K562 (cell line): ENCODE data around the gene PGPEP1. TPM values are rescaled to one million over a fixed set of nuclear protein-coding genes. Genes with fewer than 3 reads are reported as not detected.

Experiments used
- ATAC-seq: fragments of 200-7000 bp; cut with Tn5 transposase; 3 replicates; pipeline ENCODE4 v1.9.1; 2020; ENCODE audit warnings: moderate library complexity
- BruUV-seq: library from RNA; stranded (reverse); fragments of 400-500 nt; replicated peaks from 2 replicates; lab custom pipeline; 2021; lab: Mats Ljungman, UMichigan
- CTCF ChIA-PET: fragments of 300-600 bp; formaldehyde crosslinking; extraction: SDS; loops from one replicate; lab custom pipeline; 2021; ENCODE audit warnings: low intra/inter-chr PET ratio; lab: Yijun Ruan, JAX
- POLR2A ChIA-PET: fragments of 300-600, 350-650 bp; sonication (Branson Sonifier 250); formaldehyde crosslinking; extraction: SDS; loops from one replicate; lab custom pipeline; 2021; ENCODE audit warnings: antibody characterized with exemption, inconsistent platforms; lab: Yijun Ruan, JAX
- DNase-seq, 4 experiments: peaks; one replicate each; pipeline versions ENCODE4 v3.0.0 to v3.0.0-alpha.2; 2011 to 2018; ENCODE audit warnings: low spot score in 3 of 4, mixed read lengths in 3 of 4; ENCODE audit errors: extremely low read depth in 1 of 4
- FAIRE-seq: peaks from 2 replicates; lab custom pipeline; 2011; peaks lifted over from hg19 to GRCh38; lab: Jason Lieb, UNC
- H2AFZ ChIP-seq: 2 replicates; pipeline ENCODE4 v1.6.0; 2011; ENCODE audit warnings: low read depth, low read length, control low read depth, inconsistent platforms
- H3K27ac ChIP-seq: fragments of 200-600 bp; 3 replicates; pipeline ENCODE4 v1.8.0; 2011; ENCODE audit warnings: low read depth, mild to moderate bottlenecking, control low read depth, inconsistent platforms, low read length, moderate library complexity, mixed read lengths; ENCODE audit errors: extremely low read depth
- H3K27me3 ChIP-seq, 2 experiments: fragments of 300-600 bp in 1 of 2; 2 replicates in 1 of 2; 3 replicates in 1 of 2; pipeline versions ENCODE4 v1.6.0 to v1.8.0; 2011; ENCODE audit warnings: inconsistent platforms in 2 of 2, low read length in 2 of 2, mild to moderate bottlenecking in 1 of 2, mixed read lengths in 1 of 2, moderate library complexity in 1 of 2; ENCODE audit not compliant: control insufficient read depth in 2 of 2, insufficient read depth in 2 of 2
- H3K36me3 ChIP-seq: fragments of 300-600 bp; 3 replicates; pipeline ENCODE4 v1.8.0; 2011; ENCODE audit warnings: mild to moderate bottlenecking, low read length, inconsistent platforms; ENCODE audit not compliant: control insufficient read depth, insufficient read depth
- H3K4me1 ChIP-seq, 2 experiments: fragments of 200-600 bp in 1 of 2; replicated peaks in 1 of 2; 2 replicates in 1 of 2; 3 replicates in 1 of 2; pipeline versions ENCODE4 v1.5.1 to v1.8.0; 2011; ENCODE audit warnings: inconsistent platforms in 2 of 2, low read length in 2 of 2, mild to moderate bottlenecking in 1 of 2, mixed read lengths in 1 of 2, moderate library complexity in 1 of 2; ENCODE audit not compliant: control insufficient read depth in 2 of 2, insufficient read depth in 2 of 2
- H3K4me2 ChIP-seq: 2 replicates; pipeline ENCODE4 v1.6.1; 2011; ENCODE audit warnings: low read length, control low read depth, inconsistent platforms, mixed read lengths; ENCODE audit not compliant: insufficient read depth
- H3K4me3 ChIP-seq: fragments of 200-600 bp; sonication (generic), shearing (Covaris generic); 2 replicates; pipeline ENCODE4 v1.5.1; 2016; ENCODE audit warnings: control low read depth, inconsistent platforms
- H3K79me2 ChIP-seq: fragments of 200-600 bp; 3 replicates; pipeline ENCODE4 v1.8.0; 2011; ENCODE audit warnings: low read length, inconsistent platforms; ENCODE audit not compliant: control insufficient read depth, insufficient read depth
- H3K9ac ChIP-seq, 2 experiments: 2 replicates each; pipeline versions ENCODE4 v1.6.0 to v1.6.1; 2011; ENCODE audit warnings: low read depth in 2 of 2, low read length in 2 of 2, control low read depth in 1 of 2, inconsistent platforms in 1 of 2, mild to moderate bottlenecking in 1 of 2, mixed read lengths in 1 of 2; ENCODE audit not compliant: insufficient read depth in 1 of 2
- H3K9me1 ChIP-seq: one replicate; pipeline ENCODE4 v1.6.0; 2011; ENCODE audit warnings: inconsistent platforms, mild to moderate bottlenecking, low read length, moderate library complexity; ENCODE audit not compliant: control insufficient read depth, insufficient read depth
- H3K9me3 ChIP-seq: replicated peaks from 2 replicates; pipeline ENCODE4 v1.5.1; 2011; ENCODE audit warnings: low read depth, low read length, inconsistent platforms; ENCODE audit not compliant: control insufficient read depth, insufficient read depth
- H4K20me1 ChIP-seq: replicated peaks from 2 replicates; pipeline ENCODE4 v1.6.1; 2011; ENCODE audit warnings: low read length, inconsistent platforms, mixed read lengths; ENCODE audit not compliant: control insufficient read depth, insufficient read depth
- CBFA2T3 ChIP-seq: fragments of 450-650 bp; IDR thresholded peaks from 2 replicates; pipeline ENCODE4 v1.6.1; 2017
- COPS2 ChIP-seq: fragments of 450-650 bp; conservative IDR thresholded peaks from 2 replicates; pipeline ENCODE4 v1.6.1; 2016; ENCODE audit warnings: mild to moderate bottlenecking, moderate library complexity
- DPF2 ChIP-seq: fragments of 450-650 bp; IDR thresholded peaks from 2 replicates; pipeline ENCODE4 v1.6.1; 2016
- ESRRA ChIP-seq: fragments of 450-650 bp; IDR thresholded peaks from 2 replicates; pipeline ENCODE4 v1.6.1; 2014; ENCODE audit warnings: low read depth, mild to moderate bottlenecking, moderate library complexity, borderline replicate concordance
- L3MBTL2 ChIP-seq: fragments of 450-650 bp; IDR thresholded peaks from 2 replicates; pipeline ENCODE4 v1.6.1; 2016; ENCODE audit warnings: mild to moderate bottlenecking, moderate library complexity
- MED1 ChIP-seq: sonication (generic); formaldehyde crosslinking; IDR thresholded peaks from 2 replicates; pipeline ENCODE4 v1.8.1; 2023; ENCODE audit warnings: missing genetic modification reagents, borderline replicate concordance
- PRDM10 ChIP-seq: fragments of 450-650 bp; IDR thresholded peaks from 2 replicates; pipeline ENCODE4 v1.6.1; 2018; ENCODE audit not compliant: partially characterized antibody
- TAL1 ChIP-seq: fragments of 450-650 bp; IDR thresholded peaks from 2 replicates; pipeline ENCODE4 v1.6.1; 2016; ENCODE audit warnings: mild to moderate bottlenecking
- TSC22D4 ChIP-seq: fragments of 450-650 bp; IDR thresholded peaks from 2 replicates; pipeline ENCODE4 v1.6.1; 2016; ENCODE audit warnings: missing genetic modification characterization, missing biosample characterization, control low read depth
- USF1 ChIP-seq: sonication (generic); formaldehyde crosslinking; IDR thresholded peaks from 2 replicates; pipeline ENCODE4 v1.9.0; 2022; ENCODE audit warnings: mild to moderate bottlenecking, missing genetic modification reagents
- XRCC4 ChIP-seq: IDR thresholded peaks from one replicate; pipeline ENCODE4 v1.6.1; 2011; ENCODE audit not compliant: insufficient read depth, insufficient read length; ENCODE audit errors: extremely low read depth
- ZNF143 ChIP-seq: sonication (generic); formaldehyde crosslinking; IDR thresholded peaks from 2 replicates; pipeline ENCODE4 v1.9.0; 2022; ENCODE audit warnings: mild to moderate bottlenecking, missing genetic modification reagents
- ZNF263 ChIP-seq: sonication (generic); formaldehyde crosslinking; IDR thresholded peaks from 2 replicates; pipeline ENCODE4 v1.8.0; 2022; ENCODE audit warnings: mild to moderate bottlenecking, missing genetic modification reagents, borderline replicate concordance
- WGBS: fragments of 100-300 bp; shearing (Covaris generic); methylation state at CpG from one replicate; pipeline ENCODE4 v1.1.6; 2016; ENCODE audit warnings: low coverage, mixed read lengths; ENCODE audit not compliant: insufficient coverage; ENCODE audit errors: missing lambda C conversion rate; 5-methylcytosine and 5-hydroxymethylcytosine counted together
- in situ Hi-C: fragments of 300-500 bp; cut with MboI; formaldehyde crosslinking; loops from 4 replicates; pipeline ENCODE4 v1.15.0; 2018; ENCODE audit warnings: inconsistent platforms, mixed read lengths
- intact Hi-C: fragments of 100-400 bp; cut with micrococcal nuclease; formaldehyde crosslinking; loops from 2 replicates; pipeline ENCODE4 v1.14.2; 2022
- polyA plus RNA-seq, 8 experiments: library from polyadenylated mRNA; depleted of rRNA in 4 of 8; stranded (reverse) in 5 of 8; unstranded in 3 of 8; fragments of >200 nt; fragmentation: Nextera tagmentation in 2 of 8; fragmentation: Illumina TruSeq in 1 of 8; extraction: Ambion mirVana in 2 of 8; extraction: Trizol in 1 of 8; gene quantifications; 2 replicates each; pipeline versions ENCODE4 v1.2.1 to v1.2.3, GENCODE V29; 2011 to 2014; ENCODE audit warnings: inconsistent platforms in 1 of 8, missing spikeins in 1 of 8
- total RNA-seq, 7 experiments: library from RNA; depleted of rRNA in 6 of 7; stranded (reverse); fragments of >200 nt in 6 of 7; fragmentation: Illumina TruSeq in 2 of 7; extraction: Trizol in 2 of 7; gene quantifications; 2 replicates each; pipeline versions ENCODE4 v1.2.1 to v1.2.3, GENCODE V29; 2011 to 2021; ENCODE audit warnings: low replicate concordance in 1 of 7

PGPEP1 gene
- total and polyA plus RNA-seq, 9 of the 15 experiments (the other 6 are each of a cell fraction or from before 2014, with no cell fraction given) = 10.0 to 69.6 (median 33.5) TPM

GRCh38 chr19:18392417-18392816 is 52.0 kb downstream of the PGPEP1 start (continued):
- TF ChIP-seq PRDM10 (peak; percentile 48), CBFA2T3 (peak; percentile 66)

- ChIA-PET POLR2A (interaction anchor here (0.6 to 8.1 kb wide), 6 partner anchors 13 to 332 kb away, joined by 3 to 244 read pairs (median 3); partner anchors contain the start of gene SSBP4), CTCF (no interaction called here)
- intact Hi-C loops (no loop called here), in situ Hi-C loops (no loop called here)
- no peaks in the 10 kb centered on the region for H3K9me3 ChIP-seq
- peaks cover 22% of the 10 kb centered on the region; the same call in 2 of the 3 replicates for H3K36me3 ChIP-seq
- no peaks in the 10 kb centered on the region for H3K27me3 ChIP-seq
- H3K27ac ChIP-seq = no peak overlapping the region
- no peak for FAIRE-seq
- DNase-seq = no peak
- peaks cover 13% of the 10 kb centered on the region for H3K79me2 ChIP-seq
- H3K4me1 ChIP-seq = peaks cover 13 to 38% of the 10 kb centered on the region in 2 experiments
- WGBS = 50% methylated on average over 5 of the region's 5 CpGs
- H3K9ac ChIP-seq = no peak overlapping the region
- no peak overlapping the region for H3K4me2 ChIP-seq
- no peaks in the 10 kb centered on the region for H3K9me1 ChIP-seq
- no TSS peak for BruUV-seq
- ATAC-seq = no peak
- TF ChIP-seq COPS2 = no peak
- TF ChIP-seq DPF2 = peak; percentile 4; the same call in 1 of the 2 replicates
- TF ChIP-seq TSC22D4 (tag) = no peak
- TF ChIP-seq TAL1 = no peak
- no peak for TF ChIP-seq XRCC4
- 0 out of 2 replicates have a peak, but pooled peaks have one; percentile 11 for TF ChIP-seq MED1 (CRISPR knock-in tag)
- no peak for TF ChIP-seq ZNF143 (CRISPR knock-in tag)
- peak; percentile 37; the same call in 1 of the 2 replicates for TF ChIP-seq ZNF263 (CRISPR knock-in tag)
- no peak for TF ChIP-seq USF1 (CRISPR knock-in tag)
- no peak for TF ChIP-seq L3MBTL2
- 0 out of 2 replicates have a peak, but pooled peaks have one; percentile 0 for TF ChIP-seq ESRRA
- no peak overlapping the region for H3K4me3 ChIP-seq
- peaks cover 13% of the 10 kb centered on the region for H4K20me1 ChIP-seq
- H2AFZ ChIP-seq = no peak overlapping the region
Measured at GRCh38 chr19:18392926-18393325, 52.5 kb downstream of the PGPEP1 start.
